Measurements from ENCODE around the gene THOP1. TPM values are rescaled to one million over a fixed set of nuclear protein-coding genes. Genes with fewer than 3 reads are reported as not detected.

THOP1 gene
- total and polyA plus RNA-seq, 2 experiments from 2014 or later: 81.3 to 111 TPM

DNA sequence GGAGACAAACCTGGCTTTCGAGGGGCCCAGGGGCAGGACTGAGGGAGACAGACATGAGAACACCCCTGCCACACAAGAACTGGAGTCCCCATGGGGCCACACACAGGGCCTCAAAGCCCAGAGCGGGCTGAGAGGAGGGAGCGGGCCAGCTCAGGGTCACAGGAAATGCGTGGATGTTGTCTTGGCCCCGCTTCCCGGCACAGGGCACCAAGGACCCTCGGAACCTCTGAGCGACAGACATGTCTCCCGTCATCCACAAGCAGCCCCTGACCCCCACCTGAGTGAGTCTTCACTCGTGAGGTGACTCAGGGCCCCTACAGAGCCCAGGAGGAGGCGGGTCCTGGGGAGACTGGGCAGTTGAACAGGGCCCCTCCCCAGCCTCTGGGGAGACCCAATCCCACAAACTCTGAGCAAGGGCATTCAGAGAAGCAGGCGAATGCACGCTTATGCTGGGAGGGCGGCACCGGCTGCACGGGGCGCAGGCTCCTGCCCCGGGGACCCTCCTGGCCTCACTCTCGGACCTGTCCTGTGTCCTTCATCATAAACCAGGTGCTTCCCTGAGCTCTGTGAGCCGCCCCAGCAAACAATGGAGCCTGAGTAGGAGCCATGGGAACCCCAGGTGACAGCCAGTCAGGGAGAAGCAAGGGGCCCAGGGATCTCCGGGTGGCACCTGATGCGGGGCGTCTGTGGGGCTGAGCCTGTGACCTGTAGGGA is 22.4 kb upstream of the THOP1 start:
- Histone ChIP-seq H3K4me1 (ENCODE audit: low read depth) (no peaks in the 10 kb centered on the region), H3K4me3 (no peak overlapping the region), H3K9me3 (ENCODE audit: low read depth) (no peaks in the 10 kb centered on the region), H3K36me3 (peaks cover 31% of the 10 kb centered on the region), H3K27me3 (no peaks in the 10 kb centered on the region), H3K27ac (no peak overlapping the region)
- DNase-seq (ENCODE audit: low read depth in 1 of 2, low spot score in 1 of 2): no peak
- TF ChIP-seq, protein P1, sequence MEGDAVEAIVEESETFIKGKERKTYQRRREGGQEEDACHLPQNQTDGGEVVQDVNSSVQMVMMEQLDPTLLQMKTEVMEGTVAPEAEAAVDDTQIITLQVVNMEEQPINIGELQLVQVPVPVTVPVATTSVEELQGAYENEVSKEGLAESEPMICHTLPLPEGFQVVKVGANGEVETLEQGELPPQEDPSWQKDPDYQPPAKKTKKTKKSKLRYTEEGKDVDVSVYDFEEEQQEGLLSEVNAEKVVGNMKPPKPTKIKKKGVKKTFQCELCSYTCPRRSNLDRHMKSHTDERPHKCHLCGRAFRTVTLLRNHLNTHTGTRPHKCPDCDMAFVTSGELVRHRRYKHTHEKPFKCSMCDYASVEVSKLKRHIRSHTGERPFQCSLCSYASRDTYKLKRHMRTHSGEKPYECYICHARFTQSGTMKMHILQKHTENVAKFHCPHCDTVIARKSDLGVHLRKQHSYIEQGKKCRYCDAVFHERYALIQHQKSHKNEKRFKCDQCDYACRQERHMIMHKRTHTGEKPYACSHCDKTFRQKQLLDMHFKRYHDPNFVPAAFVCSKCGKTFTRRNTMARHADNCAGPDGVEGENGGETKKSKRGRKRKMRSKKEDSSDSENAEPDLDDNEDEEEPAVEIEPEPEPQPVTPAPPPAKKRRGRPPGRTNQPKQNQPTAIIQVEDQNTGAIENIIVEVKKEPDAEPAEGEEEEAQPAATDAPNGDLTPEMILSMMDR (IDR thresholded peaks at IDR 0.05; ENCODE audit: low read depth, low read length): no peak

DNA sequence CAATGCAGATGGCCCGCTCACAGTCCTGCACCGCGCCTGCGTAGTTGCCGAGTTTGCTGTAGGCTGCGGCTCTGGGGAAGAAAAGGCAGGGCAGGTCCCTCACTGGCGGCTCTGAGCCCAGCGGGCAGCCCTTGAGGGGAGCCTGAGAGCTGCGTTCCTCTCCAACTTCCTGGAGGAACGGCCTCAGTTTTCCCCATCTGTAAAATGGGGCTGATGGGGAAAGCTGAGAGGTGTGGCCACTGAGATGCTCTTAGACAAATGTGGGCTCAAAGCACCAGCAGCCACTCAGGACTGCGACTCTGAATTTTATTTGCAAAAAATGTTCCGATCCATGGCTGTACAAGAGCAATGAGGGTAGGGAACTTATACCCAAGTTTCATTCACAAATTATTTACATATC is 21.6 kb upstream of the THOP1 start:
- Histone ChIP-seq H3K27ac (no peak overlapping the region), H3K4me1 (ENCODE audit: low read depth) (no peaks in the 10 kb centered on the region), H3K36me3 (peaks cover 31% of the 10 kb centered on the region), H3K4me3 (no peak overlapping the region), H3K9me3 (ENCODE audit: low read depth) (no peaks in the 10 kb centered on the region), H3K27me3 (no peaks in the 10 kb centered on the region)
- TF ChIP-seq, protein P1 (IDR thresholded peaks at IDR 0.05; ENCODE audit: low read depth, low read length): no peak
- DNase-seq (ENCODE audit: low read depth in 1 of 2, low spot score in 1 of 2): no peak

- Histone ChIP-seq H3K27ac (no peak overlapping the region), H3K9me3 (ENCODE audit: low read depth) (no peaks in the 10 kb centered on the region), H3K4me3 (no peak overlapping the region), H3K27me3 (no peaks in the 10 kb centered on the region), H3K36me3 (peaks cover 31% of the 10 kb centered on the region), H3K4me1 (ENCODE audit: low read depth) (no peaks in the 10 kb centered on the region)
- TF ChIP-seq, protein P1 (IDR thresholded peaks at IDR 0.05; ENCODE audit: low read depth, low read length): no peak
- no peak for DNase-seq (ENCODE audit: low read depth in 1 of 2, low spot score in 1 of 2)
These were observed 20.4 kb upstream of the THOP1 start for GRCh38 chr19:2764945-2765344.

GRCh38 chr19:2765376-2765775 is 19.9 kb upstream of the THOP1 start:
- H3K4me1 ChIP-seq (ENCODE audit: low read depth): peaks cover 4% of the 10 kb centered on the region
- H3K27me3 ChIP-seq: no peaks in the 10 kb centered on the region
- H3K4me3 ChIP-seq: no peak overlapping the region
- TF ChIP-seq, protein P1 (IDR thresholded peaks at IDR 0.05; ENCODE audit: low read depth, low read length): no peak
- no peak for DNase-seq (ENCODE audit: low read depth in 1 of 2, low spot score in 1 of 2)
- no peaks in the 10 kb centered on the region for H3K9me3 ChIP-seq (ENCODE audit: low read depth)
- H3K27ac ChIP-seq: no peak overlapping the region
- H3K36me3 ChIP-seq: peaks cover 31% of the 10 kb centered on the region

- Histone ChIP-seq H3K4me1 (ENCODE audit: low read depth) (peaks cover 8% of the 10 kb centered on the region), H3K27ac (no peak overlapping the region), H3K36me3 (peaks cover 31% of the 10 kb centered on the region), H3K4me3 (no peak overlapping the region), H3K9me3 (ENCODE audit: low read depth) (no peaks in the 10 kb centered on the region), H3K27me3 (no peaks in the 10 kb centered on the region)
- TF ChIP-seq, protein P1 (IDR thresholded peaks at IDR 0.05; ENCODE audit: low read depth, low read length): no peak
- DNase-seq (ENCODE audit: low read depth in 1 of 2, low spot score in 1 of 2): no peak
These were observed 18.5 kb upstream of the THOP1 start for GRCh38 chr19:2766594-2767372.

All from cardiac muscle cell (in vitro differentiated cells and primary cell).